HCT116 (cell line): ENCODE measurements around the gene PIP5KL1. TPM values are rescaled to one million over a fixed set of nuclear protein-coding genes. Genes with fewer than 3 reads are reported as not detected.

ENCODE experiments used
- ATAC-seq: fragments of 200-7000 bp; cut with Tn5 transposase; 2 replicates; pipeline ENCODE4 v1.9.1; 2020; ENCODE audit warnings: mild to moderate bottlenecking, moderate library complexity
- BruUV-seq: library from RNA; stranded (reverse); fragments of 400-500 nt; replicated peaks from 2 replicates; lab custom pipeline; 2021; lab: Mats Ljungman, UMichigan
- CTCF ChIA-PET: fragments of 300-600 bp; sonication (Branson Sonifier 250); formaldehyde crosslinking; loops from one replicate; lab custom pipeline; 2021; ENCODE audit warnings: antibody characterized with exemption; lab: Charles Lee
- POLR2A ChIA-PET: fragments of 300-600, 350-600 bp; sonication (Branson Sonifier 250); formaldehyde crosslinking; loops from one replicate; lab custom pipeline; 2021; ENCODE audit warnings: antibody characterized with exemption; lab: Charles Lee
- RAD21 ChIA-PET, 2 experiments: fragments of 300-600 bp; sonication (Branson Sonifier 250); formaldehyde crosslinking; loops; one replicate each; lab custom pipeline; 2023; ENCODE audit warnings: low total read pairs in 2 of 2; ENCODE audit not compliant: uncharacterized antibody in 2 of 2, unreplicated experiment in 2 of 2, low non-redundant PET in 1 of 2; lab: Charles Lee
- DNase-seq: peaks from one replicate; pipeline ENCODE4 v3.0.0-alpha.2; 2010; ENCODE audit warnings: low read depth, low spot score
- H2AFZ ChIP-seq: fragments of 200-600 bp; shearing (Covaris generic), sonication (generic); 2 replicates; pipeline ENCODE4 v1.6.1; 2017; ENCODE audit warnings: low read depth, mixed run types, mixed read lengths, antibody characterized with exemption, low read length; ENCODE audit not compliant: poor library complexity, severe bottlenecking
- H3K27ac ChIP-seq: 2 replicates; pipeline ENCODE4 v1.5.1; 2012; ENCODE audit warnings: low read depth, low read length
- H3K27me3 ChIP-seq: fragments of 200-600 bp; sonication (generic); 2 replicates; pipeline ENCODE4 v1.6.1; 2016; ENCODE audit warnings: mixed run types, low read length, mixed read lengths; ENCODE audit not compliant: insufficient read depth
- H3K36me3 ChIP-seq, 2 experiments: fragments of 200-500 bp in 1 of 2; fragments of 200-600 bp in 1 of 2; sonication (Bioruptor generic) in 1 of 2; sonication (generic) in 1 of 2; 2 replicates each; pipeline versions ENCODE4 v1.5.1 to v1.6.1; 2014 to 2016; ENCODE audit warnings: low read length in 2 of 2, inconsistent platforms in 1 of 2, mixed read lengths in 1 of 2, mixed run types in 1 of 2; ENCODE audit not compliant: insufficient read depth in 2 of 2, control insufficient read depth in 1 of 2
- H3K4me1 ChIP-seq, 2 experiments: fragments of 200-600 bp in 1 of 2; sonication (generic) in 1 of 2; 2 replicates each; pipeline versions ENCODE4 v1.5.1 to v1.6.1; 2012 to 2017; ENCODE audit warnings: low read length in 2 of 2, inconsistent platforms in 1 of 2, mild to moderate bottlenecking in 1 of 2, mixed read lengths in 1 of 2, mixed run types in 1 of 2, moderate library complexity in 1 of 2; ENCODE audit not compliant: insufficient read depth in 2 of 2, control insufficient read depth in 1 of 2
- H3K4me2 ChIP-seq: fragments of 200-600 bp; sonication (generic); 2 replicates; pipeline ENCODE4 v1.6.1; 2017; ENCODE audit warnings: mixed run types, low read length, mixed read lengths
- H3K4me3 ChIP-seq, 2 experiments: fragments of 200-600 bp in 1 of 2; sonication (generic) in 1 of 2; replicated peaks in 1 of 2; 2 replicates each; pipeline ENCODE4 v1.5.1; 2011 to 2016; ENCODE audit warnings: low read length in 2 of 2, control low read depth in 1 of 2, low read depth in 1 of 2, mild to moderate bottlenecking in 1 of 2, mixed read lengths in 1 of 2, mixed run types in 1 of 2
- H3K79me2 ChIP-seq: fragments of 200-600 bp; sonication (generic); 2 replicates; pipeline ENCODE4 v1.6.1; 2017; ENCODE audit warnings: mild to moderate bottlenecking, mixed run types, low read length, moderate library complexity, mixed read lengths; ENCODE audit not compliant: insufficient read depth
- H3K9ac ChIP-seq: fragments of 200-600 bp; sonication (generic); 2 replicates; pipeline ENCODE4 v1.6.1; 2016; ENCODE audit warnings: low read length, mixed read lengths
- H3K9me2 ChIP-seq: fragments of 200-600 bp; sonication (generic), shearing (Covaris generic); 2 replicates; pipeline ENCODE4 v1.6.1; 2017; ENCODE audit warnings: mixed run types, mild to moderate bottlenecking, moderate library complexity; ENCODE audit not compliant: insufficient read depth
- H3K9me3 ChIP-seq, 2 experiments: fragments of 200-500 bp in 1 of 2; fragments of 200-600 bp in 1 of 2; sonication (Bioruptor generic) in 1 of 2; sonication (generic) in 1 of 2; 2 replicates each; pipeline ENCODE4 v1.6.1; 2014 to 2017; ENCODE audit warnings: low read length in 2 of 2, mixed read lengths in 2 of 2, inconsistent platforms in 1 of 2, low read depth in 1 of 2, mild to moderate bottlenecking in 1 of 2, mixed run types in 1 of 2, moderate library complexity in 1 of 2; ENCODE audit not compliant: control insufficient read depth in 1 of 2, insufficient read depth in 1 of 2
- H4K20me1 ChIP-seq: fragments of 200-600 bp; sonication (generic), shearing (Covaris generic); 2 replicates; pipeline ENCODE4 v1.6.1; 2017; ENCODE audit warnings: mixed run types, mild to moderate bottlenecking, moderate library complexity; ENCODE audit not compliant: insufficient read depth
- ATF3 ChIP-seq: IDR thresholded peaks from 2 replicates; pipeline ENCODE4 v1.6.1; 2012
- CBX3 ChIP-seq: IDR thresholded peaks from 2 replicates; pipeline ENCODE4 v1.6.1; 2012; ENCODE audit warnings: low read depth
- EGR1 ChIP-seq: IDR thresholded peaks from 2 replicates; pipeline ENCODE4 v1.6.1; 2012; ENCODE audit warnings: low read depth
- ELF1 ChIP-seq: IDR thresholded peaks from 2 replicates; pipeline ENCODE4 v1.6.1; 2012; ENCODE audit warnings: low read depth, borderline replicate concordance
- EZH2 ChIP-seq: fragments of 200-600 bp; sonication (generic); IDR thresholded peaks from 2 replicates; pipeline ENCODE4 v1.6.1; 2017; ENCODE audit warnings: antibody characterized with exemption, mixed run types
- JUND ChIP-seq: IDR thresholded peaks from 2 replicates; pipeline ENCODE4 v1.6.1; 2012
- SIN3A ChIP-seq: IDR thresholded peaks from 2 replicates; pipeline ENCODE4 v1.6.1; 2012; ENCODE audit warnings: low read depth
- SP1 ChIP-seq: IDR thresholded peaks from 2 replicates; pipeline ENCODE4 v1.6.1; 2012; ENCODE audit warnings: low read depth
- ZBTB33 ChIP-seq: IDR thresholded peaks from 2 replicates; pipeline ENCODE4 v1.6.1; 2011; ENCODE audit warnings: mild to moderate bottlenecking, low read length, moderate library complexity; ENCODE audit not compliant: insufficient replicate concordance; ENCODE audit errors: extremely low read depth
- ZFX ChIP-seq: fragments of 450-650 bp; IDR thresholded peaks from 2 replicates; pipeline ENCODE4 v1.6.1; 2017
- intact Hi-C: fragments of 100-400 bp; cut with micrococcal nuclease; formaldehyde crosslinking; loops from 2 replicates; pipeline ENCODE4 v1.10.0; 2022
- total RNA-seq: library from RNA; stranded (reverse); gene quantifications from one replicate; pipeline ENCODE4 v1.2.1, GENCODE V29; 2021; ENCODE audit not compliant: unreplicated experiment

The PIP5KL1 gene
- total RNA-seq, 1 experiment from 2014 or later, result 37.6 TPM

GRCh38 chr9:127953154-127953553 lies 22.6 kb upstream of the PIP5KL1 start:
- no peak overlapping the region for H3K27ac ChIP-seq
- BruUV-seq, result no TSS peak
- peaks cover 58 to 77% of the 10 kb centered on the region in 2 experiments for H3K4me1 ChIP-seq
- ATAC-seq (no peak), DNase-seq (no peak)
- RAD21 ChIA-PET, result interaction anchor here in 1 of 2 experiments (1.3 kb wide), 1 partner anchor 82 kb away, joined by 3 read pairs; no protein-coding TSS in a partner anchor
- no peaks in the 10 kb centered on the region for H3K27me3 ChIP-seq
- peaks cover 4% of the 10 kb centered on the region; the same call in 1 of the 2 replicates for H4K20me1 ChIP-seq
- no peak overlapping the region for H3K9ac ChIP-seq
- peaks cover 60% of the 10 kb centered on the region for H3K79me2 ChIP-seq
- no peak overlapping the region for H2AFZ ChIP-seq
- no peaks in the 10 kb centered on the region for H3K9me2 ChIP-seq
- CTCF ChIA-PET, result interaction anchor here (1.8 kb wide), 1 partner anchor 10 kb away, joined by 21 read pairs; no protein-coding TSS in a partner anchor
- intact Hi-C loops, result no loop called here
- POLR2A ChIA-PET, result interaction anchor here (0.8 kb wide), 1 partner anchor 116 kb away, joined by 3 read pairs; no protein-coding TSS in a partner anchor
- H3K9me3 ChIP-seq, result no peaks in the 10 kb centered on the region; a peak in 1 of 4 replicates
- no peak overlapping the region for H3K4me3 ChIP-seq
- TF ChIP-seq ATF3, result no peak
- no peak for TF ChIP-seq EGR1
- no peak for TF ChIP-seq JUND
- TF ChIP-seq SIN3A, result no peak
- no peak for TF ChIP-seq EZH2
- no peak for TF ChIP-seq SP1
- TF ChIP-seq ELF1, result no peak
- TF ChIP-seq CBX3, result no peak
- no peak for TF ChIP-seq ZBTB33
- TF ChIP-seq ZFX, result no peak
- no peak overlapping the region for H3K4me2 ChIP-seq
- no peaks in the 10 kb centered on the region for H3K36me3 ChIP-seq
